ENCODE measurements around the gene IGF1.

Gene IGF1

GRCh38 chr12:102421802-102422583 lies 58.4 kb downstream of the IGF1 start:
- Histone ChIP-seq H3K4ac (ENCODE audit: low read length) (no peak overlapping the region), H3K9me3 (replicated peaks in 1 of 2; ENCODE audit: control insufficient read depth in 2 of 2, insufficient read depth in 1 of 2, low read depth in 1 of 2, low read length in 2 of 2) (no peaks in the 10 kb centered on the region), H3K4me2 (ENCODE audit: insufficient read depth, low read length, poor library complexity, severe bottlenecking) (no peak overlapping the region), H4K91ac (ENCODE audit: low read depth, low read length, poor library complexity) (no peak overlapping the region), H3K27me3 (ENCODE audit: control insufficient read depth in 3 of 3, insufficient read depth in 3 of 3, low read depth in 1 of 3, low read length in 3 of 3) (no peaks in the 10 kb centered on the region), H3K18ac (ENCODE audit: low read length) (no peak overlapping the region), H2AK5ac (ENCODE audit: low read depth, low read length) (no peak overlapping the region), H2BK15ac (ENCODE audit: low read length) (no peak overlapping the region), H3K14ac (ENCODE audit: low read length) (no peak overlapping the region), H2AFZ (ENCODE audit: low read length) (no peak overlapping the region), H3K36me3 (replicated peaks in 1 of 2; ENCODE audit: control insufficient read depth in 2 of 2, insufficient read depth in 2 of 2, low read length in 2 of 2) (no peaks in the 10 kb centered on the region), H2BK5ac (ENCODE audit: low read length) (no peak overlapping the region), H3K4me1 (ENCODE audit: control insufficient read depth in 2 of 2, insufficient read depth in 1 of 2, low read depth in 1 of 2, low read length in 2 of 2) (peaks cover 0 to 3% of the 10 kb centered on the region in 2 donors), H2BK12ac (ENCODE audit: low read length) (no peak overlapping the region), H3K79me1 (ENCODE audit: low read depth, low read length) (no peaks in the 10 kb centered on the region), H3K27ac (replicated peaks; ENCODE audit: low read length) (no peak overlapping the region), H4K8ac (ENCODE audit: low read depth, low read length) (no peak overlapping the region), H2BK120ac (ENCODE audit: low read depth, low read length) (no peak overlapping the region), H3K23ac (ENCODE audit: low read depth, low read length, poor library complexity) (no peak overlapping the region), H3K9ac (ENCODE audit: low read depth, low read length, poor library complexity) (no peak overlapping the region), H3K4me3 (ENCODE audit: low read length in 2 of 2) (no peak overlapping the region)
- WGBS, 2 donors (ENCODE audit: extremely low coverage in 2 of 2, insufficient read length in 2 of 2, insufficient replicate concordance in 1 of 2): no CpG with 5 or more reads among the region's 5 CpGs
- DNase-seq (ENCODE audit: low spot score): no peak

- Histone ChIP-seq H4K91ac (ENCODE audit: low read depth, low read length, poor library complexity) (no peak overlapping the region), H2AFZ (ENCODE audit: low read length) (no peak overlapping the region), H3K9me3 (replicated peaks in 1 of 2; ENCODE audit: control insufficient read depth in 2 of 2, insufficient read depth in 1 of 2, low read depth in 1 of 2, low read length in 2 of 2) (no peaks in the 10 kb centered on the region), H3K27me3 (ENCODE audit: control insufficient read depth in 3 of 3, insufficient read depth in 3 of 3, low read depth in 1 of 3, low read length in 3 of 3) (no peaks in the 10 kb centered on the region), H3K14ac (ENCODE audit: low read length) (no peak overlapping the region), H3K18ac (ENCODE audit: low read length) (no peak overlapping the region), H4K8ac (ENCODE audit: low read depth, low read length) (no peak overlapping the region), H2BK5ac (ENCODE audit: low read length) (no peak overlapping the region), H2BK12ac (ENCODE audit: low read length) (no peak overlapping the region), H2BK15ac (ENCODE audit: low read length) (no peak overlapping the region), H3K4me2 (ENCODE audit: insufficient read depth, low read length, poor library complexity, severe bottlenecking) (no peak overlapping the region), H2AK5ac (ENCODE audit: low read depth, low read length) (no peak overlapping the region), H3K27ac (replicated peaks; ENCODE audit: low read length) (no peak overlapping the region), H3K4ac (ENCODE audit: low read length) (no peak overlapping the region), H2BK120ac (ENCODE audit: low read depth, low read length) (no peak overlapping the region), H3K23ac (ENCODE audit: low read depth, low read length, poor library complexity) (no peak overlapping the region), H3K4me1 (ENCODE audit: control insufficient read depth in 2 of 2, insufficient read depth in 1 of 2, low read depth in 1 of 2, low read length in 2 of 2) (no peaks in the 10 kb centered on the region), H3K79me1 (ENCODE audit: low read depth, low read length) (no peaks in the 10 kb centered on the region), H3K4me3 (ENCODE audit: low read length in 2 of 2) (peak overlapping the region in 1 of 2 donors; percentile 37), H3K36me3 (replicated peaks in 1 of 2; ENCODE audit: control insufficient read depth in 2 of 2, insufficient read depth in 2 of 2, low read length in 2 of 2) (peaks cover 0 to 2% of the 10 kb centered on the region in 2 donors), H3K9ac (ENCODE audit: low read depth, low read length, poor library complexity) (no peak overlapping the region)
- WGBS, 2 donors (ENCODE audit: extremely low coverage in 2 of 2, insufficient read length in 2 of 2, insufficient replicate concordance in 1 of 2): no CpG with 5 or more reads among the region's 11 CpGs
- DNase-seq (ENCODE audit: low spot score): no peak
These were observed 61.1 kb downstream of the IGF1 start for GRCh38 chr12:102419094-102419764.

DNA sequence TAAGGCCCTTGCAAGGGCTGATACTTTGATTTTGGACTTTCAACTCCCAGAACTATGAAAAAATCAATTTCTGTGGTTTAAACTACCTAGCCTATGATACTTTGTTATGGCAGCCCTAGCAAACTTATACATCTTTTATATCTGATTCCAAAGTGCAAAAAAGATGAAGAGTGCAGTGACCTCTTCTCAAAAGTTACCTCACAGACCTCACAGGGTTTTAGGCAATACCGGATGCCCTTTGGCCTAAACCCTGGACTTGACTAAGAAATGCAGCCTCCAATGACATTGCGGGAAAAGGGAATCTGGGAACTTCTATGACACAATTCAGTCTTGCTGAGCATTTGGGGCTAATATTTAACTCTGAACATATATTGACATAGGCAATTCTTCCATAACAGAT lies 63.3 kb downstream of the IGF1 start:
- Histone ChIP-seq H2AK5ac (ENCODE audit: low read depth, low read length) (no peak overlapping the region), H2BK5ac (ENCODE audit: low read length) (no peak overlapping the region), H3K27ac (replicated peaks; ENCODE audit: low read length) (no peak overlapping the region), H3K4me3 (ENCODE audit: low read length in 2 of 2) (no peak overlapping the region), H3K4me1 (ENCODE audit: control insufficient read depth in 2 of 2, insufficient read depth in 1 of 2, low read depth in 1 of 2, low read length in 2 of 2) (no peaks in the 10 kb centered on the region), H2BK120ac (ENCODE audit: low read depth, low read length) (no peak overlapping the region), H3K9ac (ENCODE audit: low read depth, low read length, poor library complexity) (no peak overlapping the region), H3K23ac (ENCODE audit: low read depth, low read length, poor library complexity) (no peak overlapping the region), H2BK15ac (ENCODE audit: low read length) (no peak overlapping the region), H3K27me3 (ENCODE audit: control insufficient read depth in 3 of 3, insufficient read depth in 3 of 3, low read depth in 1 of 3, low read length in 3 of 3) (no peaks in the 10 kb centered on the region), H3K18ac (ENCODE audit: low read length) (no peak overlapping the region), H4K8ac (ENCODE audit: low read depth, low read length) (no peak overlapping the region), H2AFZ (ENCODE audit: low read length) (no peak overlapping the region), H3K4me2 (ENCODE audit: insufficient read depth, low read length, poor library complexity, severe bottlenecking) (no peak overlapping the region), H4K91ac (ENCODE audit: low read depth, low read length, poor library complexity) (no peak overlapping the region), H3K79me1 (ENCODE audit: low read depth, low read length) (no peaks in the 10 kb centered on the region), H3K4ac (ENCODE audit: low read length) (no peak overlapping the region), H3K9me3 (replicated peaks in 1 of 2; ENCODE audit: control insufficient read depth in 2 of 2, insufficient read depth in 1 of 2, low read depth in 1 of 2, low read length in 2 of 2) (no peaks in the 10 kb centered on the region), H3K14ac (ENCODE audit: low read length) (no peak overlapping the region), H3K36me3 (replicated peaks in 1 of 2; ENCODE audit: control insufficient read depth in 2 of 2, insufficient read depth in 2 of 2, low read length in 2 of 2) (peaks cover 0 to 2% of the 10 kb centered on the region in 2 donors), H2BK12ac (ENCODE audit: low read length) (no peak overlapping the region)
- WGBS, 2 donors (ENCODE audit: extremely low coverage in 2 of 2, insufficient read length in 2 of 2, insufficient replicate concordance in 1 of 2): no CpG with 5 or more reads among the region's 2 CpGs
- no peak for DNase-seq (ENCODE audit: low spot score)

DNA sequence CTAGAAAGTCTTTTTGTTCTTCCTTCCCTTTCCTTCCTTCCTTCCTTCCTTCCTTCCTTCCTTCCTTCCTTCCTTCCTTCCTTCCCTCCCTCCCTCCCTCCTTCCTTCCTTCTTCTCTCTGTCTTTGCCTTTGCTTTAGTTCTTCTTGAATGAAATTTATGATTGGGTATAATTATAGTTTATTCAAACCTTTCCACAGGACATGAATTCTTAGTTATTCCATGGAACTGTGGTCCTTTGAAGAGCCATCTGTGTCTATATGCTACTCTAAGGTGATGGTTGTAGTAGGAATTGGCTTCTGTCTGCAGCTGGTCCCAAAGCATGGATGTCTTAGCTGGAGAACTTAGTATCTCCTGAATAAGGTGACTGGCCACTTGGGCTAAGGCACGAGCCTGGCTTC lies 64.8 kb downstream of the IGF1 start:
- H2AK5ac ChIP-seq (ENCODE audit: low read depth, low read length): no peak overlapping the region
- no peak overlapping the region for H3K4me2 ChIP-seq (ENCODE audit: insufficient read depth, low read length, poor library complexity, severe bottlenecking)
- no CpG with 5 or more reads among the region's 1 CpG for WGBS, 2 donors (ENCODE audit: extremely low coverage in 2 of 2, insufficient read length in 2 of 2, insufficient replicate concordance in 1 of 2)
- H2BK12ac ChIP-seq (ENCODE audit: low read length): no peak overlapping the region
- H2AFZ ChIP-seq (ENCODE audit: low read length): no peak overlapping the region
- DNase-seq (ENCODE audit: low spot score): no peak
- H3K79me1 ChIP-seq (ENCODE audit: low read depth, low read length): no peaks in the 10 kb centered on the region
- no peaks in the 10 kb centered on the region for H3K4me1 ChIP-seq (ENCODE audit: control insufficient read depth in 2 of 2, insufficient read depth in 1 of 2, low read depth in 1 of 2, low read length in 2 of 2)
- H4K8ac ChIP-seq (ENCODE audit: low read depth, low read length): no peak overlapping the region
- no peak overlapping the region for H3K14ac ChIP-seq (ENCODE audit: low read length)
- no peak overlapping the region for H3K4ac ChIP-seq (ENCODE audit: low read length)
- no peak overlapping the region for H3K9ac ChIP-seq (ENCODE audit: low read depth, low read length, poor library complexity)
- H3K4me3 ChIP-seq (ENCODE audit: low read length in 2 of 2): no peak overlapping the region
- no peaks in the 10 kb centered on the region for H3K9me3 ChIP-seq (replicated peaks in 1 of 2; ENCODE audit: control insufficient read depth in 2 of 2, insufficient read depth in 1 of 2, low read depth in 1 of 2, low read length in 2 of 2)
- H3K27ac ChIP-seq (replicated peaks; ENCODE audit: low read length): no peak overlapping the region
- no peaks in the 10 kb centered on the region for H3K27me3 ChIP-seq (ENCODE audit: control insufficient read depth in 3 of 3, insufficient read depth in 3 of 3, low read depth in 1 of 3, low read length in 3 of 3)
- no peak overlapping the region for H3K18ac ChIP-seq (ENCODE audit: low read length)
- peaks cover 0 to 2% of the 10 kb centered on the region in 2 donors for H3K36me3 ChIP-seq (replicated peaks in 1 of 2; ENCODE audit: control insufficient read depth in 2 of 2, insufficient read depth in 2 of 2, low read length in 2 of 2)
- H2BK15ac ChIP-seq (ENCODE audit: low read length): no peak overlapping the region
- H4K91ac ChIP-seq (ENCODE audit: low read depth, low read length, poor library complexity): no peak overlapping the region
- no peak overlapping the region for H2BK120ac ChIP-seq (ENCODE audit: low read depth, low read length)
- no peak overlapping the region for H2BK5ac ChIP-seq (ENCODE audit: low read length)
- no peak overlapping the region for H3K23ac ChIP-seq (ENCODE audit: low read depth, low read length, poor library complexity)
